GM23338 (cell line): ENCODE data around the gene LGR5. TPM values are rescaled to one million over a fixed set of nuclear protein-coding genes. Genes with fewer than 3 reads are reported as not detected.

ENCODE experiments used
- ATAC-seq: fragments of 200-7000 bp; cut with Tn5 transposase; 3 replicates; pipeline ENCODE4 v1.9.1; 2020
- DNase-seq: peaks from one replicate; pipeline ENCODE4 v3.0.0-alpha.2; 2015; ENCODE audit warnings: low spot score
- H2AFZ ChIP-seq: fragments of 200-600 bp; sonication (generic); 2 replicates; pipeline ENCODE4 v1.8.0; 2016; ENCODE audit warnings: antibody characterized with exemption, mild to moderate bottlenecking, moderate library complexity
- H3F3A ChIP-seq: fragments of 200-600 bp; sonication (generic); replicated peaks from 2 replicates; pipeline ENCODE4 v1.8.0; 2017; ENCODE audit warnings: antibody characterized with exemption, mixed run types, low read depth
- H3K27ac ChIP-seq: fragments of 200-600 bp; sonication (generic); 2 replicates; pipeline ENCODE4 v1.6.1; 2016; ENCODE audit warnings: low read depth
- H3K27me3 ChIP-seq: fragments of 200-600 bp; sonication (generic); 2 replicates; pipeline ENCODE4 v1.8.0; 2016; ENCODE audit warnings: mild to moderate bottlenecking, mixed run types, moderate library complexity; ENCODE audit not compliant: insufficient read depth
- H3K36me3 ChIP-seq: fragments of 200-600 bp; sonication (generic); 2 replicates; pipeline ENCODE4 v1.8.0; 2016; ENCODE audit warnings: mild to moderate bottlenecking; ENCODE audit not compliant: insufficient read depth
- H3K4me1 ChIP-seq: fragments of 200-600 bp; sonication (generic); 2 replicates; pipeline ENCODE4 v1.8.0; 2016; ENCODE audit warnings: mild to moderate bottlenecking, moderate library complexity; ENCODE audit not compliant: insufficient read depth
- H3K4me2 ChIP-seq: fragments of 200-600 bp; sonication (generic); 2 replicates; pipeline ENCODE4 v1.7.1; 2017; ENCODE audit warnings: mixed run types
- H3K4me3 ChIP-seq: fragments of 200-600 bp; sonication (generic); 2 replicates; pipeline ENCODE4 v1.6.1; 2016; ENCODE audit warnings: mixed run types
- H3K79me2 ChIP-seq: fragments of 200-600 bp; sonication (generic); replicated peaks from 2 replicates; pipeline ENCODE4 v1.8.0; 2017; ENCODE audit warnings: mild to moderate bottlenecking; ENCODE audit not compliant: insufficient read depth
- H3K9me2 ChIP-seq: fragments of 200-600 bp; sonication (generic); 2 replicates; pipeline ENCODE4 v1.8.0; 2017; ENCODE audit not compliant: insufficient read depth
- H4K20me1 ChIP-seq: fragments of 200-600 bp; sonication (generic); replicated peaks from 2 replicates; pipeline ENCODE4 v1.8.0; 2017; ENCODE audit warnings: mild to moderate bottlenecking; ENCODE audit not compliant: insufficient read depth
- H3K27ac Mint-ChIP-seq: 2 replicates; pipeline ENCODE4 v1.8.0; 2020; ENCODE audit warnings: inconsistent platforms, mild to moderate bottlenecking, moderate library complexity, mixed read lengths
- H3K27me3 Mint-ChIP-seq: 3 replicates; pipeline ENCODE4 v1.8.0; 2022; ENCODE audit warnings: low read depth, mild to moderate bottlenecking, moderate library complexity, mixed read lengths, inconsistent platforms; ENCODE audit not compliant: insufficient read depth, poor library complexity
- H3K36me3 Mint-ChIP-seq: 3 replicates; pipeline ENCODE4 v1.8.0; 2021; ENCODE audit warnings: low read depth, mild to moderate bottlenecking, inconsistent platforms, moderate library complexity, mixed read lengths
- H3K4me1 Mint-ChIP-seq: 3 replicates; pipeline ENCODE4 v1.8.0; 2020; ENCODE audit warnings: mild to moderate bottlenecking, inconsistent platforms, mixed read lengths
- H3K4me3 Mint-ChIP-seq: 3 replicates; pipeline ENCODE4 v1.8.0; 2021; ENCODE audit warnings: moderate library complexity, mild to moderate bottlenecking, inconsistent platforms, mixed read lengths
- H3K9me3 Mint-ChIP-seq: 3 replicates; pipeline ENCODE4 v1.8.0; 2020; ENCODE audit warnings: moderate library complexity, mild to moderate bottlenecking, inconsistent platforms, mixed read lengths
- CREB1 ChIP-seq: fragments of 250-450 bp; sonication (Bioruptor Pico); IDR thresholded peaks from 2 replicates; pipeline ENCODE4 v1.5.0; 2020; ENCODE audit warnings: low read depth, mild to moderate bottlenecking, moderate library complexity
- JUNB ChIP-seq: IDR thresholded peaks from one replicate; pipeline ENCODE4 v1.6.1; 2016; ENCODE audit warnings: antibody characterized with exemption; ENCODE audit not compliant: unreplicated experiment
- NANOG ChIP-seq: IDR thresholded peaks from 2 replicates; pipeline ENCODE4 v1.6.1; 2016; ENCODE audit warnings: antibody characterized with exemption, borderline replicate concordance
- STAT1 ChIP-seq: IDR thresholded peaks from one replicate; pipeline ENCODE4 v1.6.1; 2016; ENCODE audit warnings: antibody characterized with exemption; ENCODE audit not compliant: unreplicated experiment
- ZNF114 ChIP-seq: fragments of 250-450 bp; sonication (Bioruptor Pico); IDR thresholded peaks from 2 replicates; pipeline ENCODE4 v1.5.0; 2020; ENCODE audit warnings: mild to moderate bottlenecking, moderate library complexity
- ZNF331 ChIP-seq: fragments of 250-450 bp; sonication (Bioruptor Pico); IDR thresholded peaks from 2 replicates; pipeline ENCODE4 v1.5.0; 2020; ENCODE audit warnings: low read depth, mild to moderate bottlenecking, moderate library complexity
- polyA plus RNA-seq: library from polyadenylated mRNA; unstranded; fragments of >200 nt; fragmentation: Nextera tagmentation; extraction: Ambion mirVana; gene quantifications from 2 replicates; pipeline ENCODE4 v1.2.1, GENCODE V29; 2016
- total RNA-seq: library from RNA; depleted of rRNA; stranded (reverse); fragments of >200 nt; shearing (Covaris generic); gene quantifications from 2 replicates; pipeline ENCODE4 v1.2.3, GENCODE V29; 2014
- TF ChIP-seq, protein P1 (sequence below), 2 experiments: fragments of 200-600 bp in 1 of 2; sonication (generic) in 1 of 2; conservative IDR thresholded peaks; 2 replicates each; pipeline versions ENCODE4 v1.5.1 to v1.6.1; 2016 to 2017; ENCODE audit warnings: antibody characterized with exemption in 2 of 2, low read depth in 2 of 2, mild to moderate bottlenecking in 2 of 2, moderate library complexity in 1 of 2
- TF ChIP-seq, protein P2 (sequence below): IDR thresholded peaks from one replicate; pipeline ENCODE4 v1.6.1; 2018; ENCODE audit warnings: antibody characterized with exemption; ENCODE audit not compliant: unreplicated experiment
- TF ChIP-seq, protein P3 (sequence below): fragments of 250-450 bp; sonication (Bioruptor Pico); IDR thresholded peaks from 2 replicates; pipeline ENCODE4 v1.5.0; 2020; ENCODE audit warnings: mild to moderate bottlenecking, moderate library complexity
- TF ChIP-seq, protein P4 (sequence below): IDR thresholded peaks from 2 replicates; pipeline ENCODE4 v1.6.1; 2016; ENCODE audit warnings: antibody characterized with exemption

Gene LGR5
- total and polyA plus RNA-seq, 2 experiments from 2014 or later = 0.17 to 0.26 TPM

DNA sequence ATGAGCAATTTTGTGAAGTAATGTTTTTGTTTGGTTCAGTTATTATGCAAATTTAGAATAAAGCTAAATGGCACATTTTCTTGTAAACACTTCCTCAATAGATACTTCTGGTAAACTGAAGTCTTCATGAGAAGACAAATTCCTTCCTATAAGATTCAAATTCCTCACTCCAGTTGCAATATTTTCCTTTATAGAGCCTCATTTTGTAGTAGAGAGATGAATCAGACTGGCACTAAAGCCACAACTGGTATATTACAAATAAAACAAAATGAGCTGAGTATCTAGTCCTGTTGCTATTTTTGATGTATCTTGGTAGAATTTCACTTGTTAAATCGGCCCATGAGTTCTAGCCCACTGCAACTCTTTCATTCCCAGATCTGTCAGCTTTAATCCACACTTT is 5.5 kb downstream of the LGR5 start (continued):
- TF ChIP-seq CREB1 (CRISPR knock-in tag) = no peak
- no peak for TF ChIP-seq ZNF331 (CRISPR knock-in tag)
- no peak for TF ChIP-seq STAT1
- TF ChIP-seq, protein P1, sequence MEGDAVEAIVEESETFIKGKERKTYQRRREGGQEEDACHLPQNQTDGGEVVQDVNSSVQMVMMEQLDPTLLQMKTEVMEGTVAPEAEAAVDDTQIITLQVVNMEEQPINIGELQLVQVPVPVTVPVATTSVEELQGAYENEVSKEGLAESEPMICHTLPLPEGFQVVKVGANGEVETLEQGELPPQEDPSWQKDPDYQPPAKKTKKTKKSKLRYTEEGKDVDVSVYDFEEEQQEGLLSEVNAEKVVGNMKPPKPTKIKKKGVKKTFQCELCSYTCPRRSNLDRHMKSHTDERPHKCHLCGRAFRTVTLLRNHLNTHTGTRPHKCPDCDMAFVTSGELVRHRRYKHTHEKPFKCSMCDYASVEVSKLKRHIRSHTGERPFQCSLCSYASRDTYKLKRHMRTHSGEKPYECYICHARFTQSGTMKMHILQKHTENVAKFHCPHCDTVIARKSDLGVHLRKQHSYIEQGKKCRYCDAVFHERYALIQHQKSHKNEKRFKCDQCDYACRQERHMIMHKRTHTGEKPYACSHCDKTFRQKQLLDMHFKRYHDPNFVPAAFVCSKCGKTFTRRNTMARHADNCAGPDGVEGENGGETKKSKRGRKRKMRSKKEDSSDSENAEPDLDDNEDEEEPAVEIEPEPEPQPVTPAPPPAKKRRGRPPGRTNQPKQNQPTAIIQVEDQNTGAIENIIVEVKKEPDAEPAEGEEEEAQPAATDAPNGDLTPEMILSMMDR (conservative IDR thresholded peaks at IDR 0.05; ENCODE audit: low read depth in 2 of 2) = no peak

DNA sequence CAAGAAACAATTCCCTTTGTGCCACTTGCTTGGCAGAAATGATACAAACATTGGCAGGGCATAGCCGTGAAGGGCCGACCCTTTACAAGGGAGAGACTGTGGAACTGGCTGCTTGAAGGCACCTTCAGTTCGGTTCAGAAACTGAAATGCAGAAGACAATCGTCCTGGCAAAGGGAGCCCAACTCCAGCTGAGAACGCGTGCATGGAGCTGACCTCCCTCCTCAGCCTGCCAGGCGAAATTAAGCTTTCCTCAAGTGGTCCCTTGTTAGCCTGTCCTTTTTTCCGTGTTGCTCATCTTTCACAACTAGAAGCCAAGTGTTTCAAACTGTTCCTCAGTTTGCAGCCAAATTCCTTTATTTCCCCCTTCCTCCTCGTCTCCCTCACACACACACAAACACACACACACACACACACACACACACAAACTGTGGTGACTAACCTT is 8.1 kb downstream of the LGR5 start:
- no peaks in the 10 kb centered on the region for H3K79me2 ChIP-seq
- H3K9me2 ChIP-seq = peaks cover 7% of the 10 kb centered on the region; the same call in 1 of the 2 replicates
- no peaks in the 10 kb centered on the region for H3K4me1 ChIP-seq
- Mint-ChIP-seq H3K4me3 (no peak overlapping the region), H3K9me3 (no peaks in the 10 kb centered on the region), H3K36me3 (no peaks in the 10 kb centered on the region), H3K27ac (no peak overlapping the region), H3K27me3 (peaks cover 2% of the 10 kb centered on the region), H3K4me1 (peaks cover 9% of the 10 kb centered on the region; the same call in 2 of the 3 replicates)
- no peaks in the 10 kb centered on the region for H4K20me1 ChIP-seq
- H3K27me3 ChIP-seq = peaks cover 16% of the 10 kb centered on the region
- no peaks in the 10 kb centered on the region for H3F3A ChIP-seq
- H2AFZ ChIP-seq = no peak overlapping the region
- H3K4me2 ChIP-seq = no peak overlapping the region
- ATAC-seq (no peak), DNase-seq (no peak)
- no peak overlapping the region for H3K27ac ChIP-seq
- H3K36me3 ChIP-seq = no peaks in the 10 kb centered on the region
- no peak overlapping the region for H3K4me3 ChIP-seq
- TF ChIP-seq STAT1 (no peak), ZNF331 (CRISPR knock-in tag) (no peak), ZNF114 (CRISPR knock-in tag) (no peak), JUNB (no peak), NANOG (no peak)
- TF ChIP-seq, protein P2, sequence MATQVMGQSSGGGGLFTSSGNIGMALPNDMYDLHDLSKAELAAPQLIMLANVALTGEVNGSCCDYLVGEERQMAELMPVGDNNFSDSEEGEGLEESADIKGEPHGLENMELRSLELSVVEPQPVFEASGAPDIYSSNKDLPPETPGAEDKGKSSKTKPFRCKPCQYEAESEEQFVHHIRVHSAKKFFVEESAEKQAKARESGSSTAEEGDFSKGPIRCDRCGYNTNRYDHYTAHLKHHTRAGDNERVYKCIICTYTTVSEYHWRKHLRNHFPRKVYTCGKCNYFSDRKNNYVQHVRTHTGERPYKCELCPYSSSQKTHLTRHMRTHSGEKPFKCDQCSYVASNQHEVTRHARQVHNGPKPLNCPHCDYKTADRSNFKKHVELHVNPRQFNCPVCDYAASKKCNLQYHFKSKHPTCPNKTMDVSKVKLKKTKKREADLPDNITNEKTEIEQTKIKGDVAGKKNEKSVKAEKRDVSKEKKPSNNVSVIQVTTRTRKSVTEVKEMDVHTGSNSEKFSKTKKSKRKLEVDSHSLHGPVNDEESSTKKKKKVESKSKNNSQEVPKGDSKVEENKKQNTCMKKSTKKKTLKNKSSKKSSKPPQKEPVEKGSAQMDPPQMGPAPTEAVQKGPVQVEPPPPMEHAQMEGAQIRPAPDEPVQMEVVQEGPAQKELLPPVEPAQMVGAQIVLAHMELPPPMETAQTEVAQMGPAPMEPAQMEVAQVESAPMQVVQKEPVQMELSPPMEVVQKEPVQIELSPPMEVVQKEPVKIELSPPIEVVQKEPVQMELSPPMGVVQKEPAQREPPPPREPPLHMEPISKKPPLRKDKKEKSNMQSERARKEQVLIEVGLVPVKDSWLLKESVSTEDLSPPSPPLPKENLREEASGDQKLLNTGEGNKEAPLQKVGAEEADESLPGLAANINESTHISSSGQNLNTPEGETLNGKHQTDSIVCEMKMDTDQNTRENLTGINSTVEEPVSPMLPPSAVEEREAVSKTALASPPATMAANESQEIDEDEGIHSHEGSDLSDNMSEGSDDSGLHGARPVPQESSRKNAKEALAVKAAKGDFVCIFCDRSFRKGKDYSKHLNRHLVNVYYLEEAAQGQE = no peak
- TF ChIP-seq, protein P3, sequence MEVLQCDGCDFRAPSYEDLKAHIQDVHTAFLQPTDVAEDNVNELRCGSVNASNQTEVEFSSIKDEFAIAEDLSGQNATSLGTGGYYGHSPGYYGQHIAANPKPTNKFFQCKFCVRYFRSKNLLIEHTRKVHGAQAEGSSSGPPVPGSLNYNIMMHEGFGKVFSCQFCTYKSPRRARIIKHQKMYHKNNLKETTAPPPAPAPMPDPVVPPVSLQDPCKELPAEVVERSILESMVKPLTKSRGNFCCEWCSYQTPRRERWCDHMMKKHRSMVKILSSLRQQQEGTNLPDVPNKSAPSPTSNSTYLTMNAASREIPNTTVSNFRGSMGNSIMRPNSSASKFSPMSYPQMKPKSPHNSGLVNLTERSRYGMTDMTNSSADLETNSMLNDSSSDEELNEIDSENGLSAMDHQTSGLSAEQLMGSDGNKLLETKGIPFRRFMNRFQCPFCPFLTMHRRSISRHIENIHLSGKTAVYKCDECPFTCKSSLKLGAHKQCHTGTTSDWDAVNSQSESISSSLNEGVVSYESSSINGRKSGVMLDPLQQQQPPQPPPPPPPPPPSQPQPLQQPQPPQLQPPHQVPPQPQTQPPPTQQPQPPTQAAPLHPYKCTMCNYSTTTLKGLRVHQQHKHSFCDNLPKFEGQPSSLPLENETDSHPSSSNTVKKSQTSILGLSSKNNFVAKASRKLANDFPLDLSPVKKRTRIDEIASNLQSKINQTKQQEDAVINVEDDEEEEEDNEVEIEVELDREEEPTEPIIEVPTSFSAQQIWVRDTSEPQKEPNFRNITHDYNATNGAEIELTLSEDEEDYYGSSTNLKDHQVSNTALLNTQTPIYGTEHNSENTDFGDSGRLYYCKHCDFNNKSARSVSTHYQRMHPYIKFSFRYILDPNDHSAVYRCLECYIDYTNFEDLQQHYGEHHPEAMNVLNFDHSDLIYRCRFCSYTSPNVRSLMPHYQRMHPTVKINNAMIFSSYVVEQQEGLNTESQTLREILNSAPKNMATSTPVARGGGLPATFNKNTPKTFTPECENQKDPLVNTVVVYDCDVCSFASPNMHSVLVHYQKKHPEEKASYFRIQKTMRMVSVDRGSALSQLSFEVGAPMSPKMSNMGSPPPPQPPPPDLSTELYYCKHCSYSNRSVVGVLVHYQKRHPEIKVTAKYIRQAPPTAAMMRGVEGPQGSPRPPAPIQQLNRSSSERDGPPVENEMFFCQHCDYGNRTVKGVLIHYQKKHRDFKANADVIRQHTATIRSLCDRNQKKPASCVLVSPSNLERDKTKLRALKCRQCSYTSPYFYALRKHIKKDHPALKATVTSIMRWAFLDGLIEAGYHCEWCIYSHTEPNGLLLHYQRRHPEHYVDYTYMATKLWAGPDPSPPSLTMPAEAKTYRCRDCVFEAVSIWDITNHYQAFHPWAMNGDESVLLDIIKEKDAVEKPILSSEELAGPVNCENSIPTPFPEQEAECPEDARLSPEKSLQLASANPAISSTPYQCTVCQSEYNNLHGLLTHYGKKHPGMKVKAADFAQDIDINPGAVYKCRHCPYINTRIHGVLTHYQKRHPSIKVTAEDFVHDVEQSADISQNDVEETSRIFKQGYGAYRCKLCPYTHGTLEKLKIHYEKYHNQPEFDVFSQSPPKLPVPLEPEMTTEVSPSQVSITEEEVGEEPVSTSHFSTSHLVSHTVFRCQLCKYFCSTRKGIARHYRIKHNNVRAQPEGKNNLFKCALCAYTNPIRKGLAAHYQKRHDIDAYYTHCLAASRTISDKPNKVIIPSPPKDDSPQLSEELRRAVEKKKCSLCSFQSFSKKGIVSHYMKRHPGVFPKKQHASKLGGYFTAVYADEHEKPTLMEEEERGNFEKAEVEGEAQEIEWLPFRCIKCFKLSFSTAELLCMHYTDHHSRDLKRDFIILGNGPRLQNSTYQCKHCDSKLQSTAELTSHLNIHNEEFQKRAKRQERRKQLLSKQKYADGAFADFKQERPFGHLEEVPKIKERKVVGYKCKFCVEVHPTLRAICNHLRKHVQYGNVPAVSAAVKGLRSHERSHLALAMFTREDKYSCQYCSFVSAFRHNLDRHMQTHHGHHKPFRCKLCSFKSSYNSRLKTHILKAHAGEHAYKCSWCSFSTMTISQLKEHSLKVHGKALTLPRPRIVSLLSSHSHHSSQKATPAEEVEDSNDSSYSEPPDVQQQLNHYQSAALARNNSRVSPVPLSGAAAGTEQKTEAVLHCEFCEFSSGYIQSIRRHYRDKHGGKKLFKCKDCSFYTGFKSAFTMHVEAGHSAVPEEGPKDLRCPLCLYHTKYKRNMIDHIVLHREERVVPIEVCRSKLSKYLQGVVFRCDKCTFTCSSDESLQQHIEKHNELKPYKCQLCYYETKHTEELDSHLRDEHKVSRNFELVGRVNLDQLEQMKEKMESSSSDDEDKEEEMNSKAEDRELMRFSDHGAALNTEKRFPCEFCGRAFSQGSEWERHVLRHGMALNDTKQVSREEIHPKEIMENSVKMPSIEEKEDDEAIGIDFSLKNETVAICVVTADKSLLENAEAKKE (CRISPR knock-in tag) = no peak
- TF ChIP-seq, protein P1 (conservative IDR thresholded peaks at IDR 0.05; ENCODE audit: low read depth in 2 of 2) = no peak
- TF ChIP-seq, protein P4, sequence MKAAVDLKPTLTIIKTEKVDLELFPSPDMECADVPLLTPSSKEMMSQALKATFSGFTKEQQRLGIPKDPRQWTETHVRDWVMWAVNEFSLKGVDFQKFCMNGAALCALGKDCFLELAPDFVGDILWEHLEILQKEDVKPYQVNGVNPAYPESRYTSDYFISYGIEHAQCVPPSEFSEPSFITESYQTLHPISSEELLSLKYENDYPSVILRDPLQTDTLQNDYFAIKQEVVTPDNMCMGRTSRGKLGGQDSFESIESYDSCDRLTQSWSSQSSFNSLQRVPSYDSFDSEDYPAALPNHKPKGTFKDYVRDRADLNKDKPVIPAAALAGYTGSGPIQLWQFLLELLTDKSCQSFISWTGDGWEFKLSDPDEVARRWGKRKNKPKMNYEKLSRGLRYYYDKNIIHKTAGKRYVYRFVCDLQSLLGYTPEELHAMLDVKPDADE = no peak
